HepG2 (cell line): Measurements from ENCODE around the gene NEMF. TPM values are rescaled to one million over a fixed set of nuclear protein-coding genes. Genes with fewer than 3 reads are reported as not detected.

Source experiments
- ATAC-seq: fragments of 200-7000 bp; cut with Tn5 transposase; 3 replicates; pipeline ENCODE4 v1.9.1; 2020; ENCODE audit warnings: mild to moderate bottlenecking, moderate library complexity
- BruUV-seq: library from RNA; stranded (reverse); fragments of 400-500 nt; replicated peaks from 2 replicates; lab custom pipeline; 2021; lab: Mats Ljungman, UMichigan
- CTCF ChIA-PET: fragments of 300-600 bp; formaldehyde crosslinking; extraction: SDS; loops from one replicate; lab custom pipeline; 2021; ENCODE audit warnings: low total read pairs, inconsistent platforms, low intra/inter-chr PET ratio; lab: Yijun Ruan, JAX
- POLR2A ChIA-PET: fragments of 350-600 bp; sonication (Branson Sonifier 250); formaldehyde crosslinking; loops from one replicate; lab custom pipeline; 2020; ENCODE audit warnings: antibody characterized with exemption, inconsistent platforms; lab: Yijun Ruan, JAX
- DNase-seq: peaks from one replicate; pipeline ENCODE4 v3.0.0-alpha.2; 2015; ENCODE audit warnings: low spot score
- FAIRE-seq: peaks from 3 replicates; lab custom pipeline; 2011; peaks lifted over from hg19 to GRCh38; lab: Jason Lieb, UNC
- H2AFZ ChIP-seq: one replicate; pipeline ENCODE4 v1.6.1; 2011; ENCODE audit warnings: low read length, inconsistent platforms
- H3K27ac ChIP-seq: fragments of 300-600 bp; 3 replicates; pipeline ENCODE4 v1.8.0; 2011; ENCODE audit warnings: mixed run types, mild to moderate bottlenecking, mixed read lengths, low read length, inconsistent platforms; ENCODE audit not compliant: insufficient read depth; ENCODE audit errors: extremely low read length
- H3K27me3 ChIP-seq, 2 experiments: fragments of 200-600 bp in 1 of 2; 2 replicates in 1 of 2; 3 replicates in 1 of 2; pipeline versions ENCODE4 v1.6.0 to v1.8.0; 2011; ENCODE audit warnings: low read length in 2 of 2, mild to moderate bottlenecking in 2 of 2, moderate library complexity in 2 of 2, inconsistent platforms in 1 of 2; ENCODE audit not compliant: insufficient read depth in 2 of 2, control insufficient read depth in 1 of 2
- H3K36me3 ChIP-seq, 2 experiments: fragments of 200-600 bp in 1 of 2; replicated peaks in 1 of 2; 2 replicates in 1 of 2; 3 replicates in 1 of 2; pipeline versions ENCODE4 v1.5.1 to v1.8.0; 2011; ENCODE audit warnings: low read length in 2 of 2, inconsistent platforms in 1 of 2; ENCODE audit not compliant: insufficient read depth in 2 of 2, control insufficient read depth in 1 of 2
- H3K4me1 ChIP-seq: 2 replicates; pipeline ENCODE4 v1.5.1; 2012; ENCODE audit warnings: low read length, inconsistent platforms; ENCODE audit not compliant: insufficient read depth
- H3K4me2 ChIP-seq: 2 replicates; pipeline ENCODE4 v1.6.0; 2011; ENCODE audit warnings: low read depth, low read length, inconsistent platforms
- H3K4me3 ChIP-seq, 3 experiments: fragments of 200-600 bp in 1 of 3; sonication (generic), shearing (Covaris generic) in 1 of 3; replicated peaks in 1 of 3; 2 replicates each; pipeline ENCODE4 v1.5.1; 2011 to 2016; ENCODE audit warnings: low read length in 3 of 3, inconsistent platforms in 2 of 3, low read depth in 2 of 3, mild to moderate bottlenecking in 2 of 3, control low read depth in 1 of 3, mixed read lengths in 1 of 3; ENCODE audit not compliant: insufficient read depth in 1 of 3
- H3K79me2 ChIP-seq: one replicate; pipeline ENCODE4 v1.6.1; 2011; ENCODE audit warnings: low read length, inconsistent platforms; ENCODE audit not compliant: insufficient read depth
- H3K9ac ChIP-seq: 2 replicates; pipeline ENCODE4 v1.6.0; 2011; ENCODE audit warnings: mild to moderate bottlenecking, low read depth, low read length, inconsistent platforms; ENCODE audit not compliant: insufficient read depth
- H3K9me3 ChIP-seq: 2 replicates; pipeline ENCODE4 v1.5.1; 2012; ENCODE audit warnings: mild to moderate bottlenecking, low read length
- H4K20me1 ChIP-seq: 2 replicates; pipeline ENCODE4 v1.6.0; 2011; ENCODE audit warnings: inconsistent platforms, mild to moderate bottlenecking, low read length, moderate library complexity; ENCODE audit not compliant: insufficient read depth
- ERF ChIP-seq: IDR thresholded peaks from 2 replicates; pipeline ENCODE4 v1.6.1; 2018; ENCODE audit warnings: missing biosample characterization, missing genetic modification reagents
- GZF1 ChIP-seq: sonication (generic); formaldehyde crosslinking; IDR thresholded peaks from 2 replicates; pipeline ENCODE4 v1.5.1; 2020; ENCODE audit warnings: mild to moderate bottlenecking, missing genetic modification reagents
- NCOR1 ChIP-seq: fragments of 200-600 bp; sonication (generic); IDR thresholded peaks from 2 replicates; pipeline ENCODE4 v1.7.0; 2017; ENCODE audit warnings: antibody characterized with exemption, low read length, borderline replicate concordance
- TERF1 ChIP-seq: sonication (generic); formaldehyde crosslinking; IDR thresholded peaks from 2 replicates; pipeline ENCODE4 v1.8.0; 2022; ENCODE audit warnings: mild to moderate bottlenecking, missing genetic modification reagents, moderate library complexity
- TFAP4 ChIP-seq: sonication (generic); IDR thresholded peaks from 2 replicates; pipeline ENCODE4 v1.6.1; 2016; ENCODE audit warnings: low read depth, borderline replicate concordance
- ZSCAN29 ChIP-seq: sonication (generic); formaldehyde crosslinking; conservative IDR thresholded peaks from 2 replicates; pipeline ENCODE4 v1.4.0; 2020; ENCODE audit warnings: mild to moderate bottlenecking, missing genetic modification reagents
- WGBS: methylation state at CpG from one replicate; pipeline ENCODE4 v1.1.6; 2017; ENCODE audit warnings: low lambda C conversion rate; 5-methylcytosine and 5-hydroxymethylcytosine counted together
- in situ Hi-C: cut with HindIII; loops from 2 replicates; pipeline ENCODE4 v1.10.0; 2017; ENCODE audit warnings: low pct_unique_long_range_greater_than_20kb; ENCODE audit not compliant: extremely low pct_ligation_motif_present
- intact Hi-C: fragments of 100-400 bp; cut with micrococcal nuclease; formaldehyde crosslinking; loops from one replicate; pipeline ENCODE4 v1.10.0; 2022; ENCODE audit not compliant: unreplicated experiment
- polyA plus RNA-seq, 8 experiments: library from polyadenylated mRNA; depleted of rRNA in 3 of 8; stranded (reverse) in 7 of 8; unstranded in 1 of 8; fragments of >200 nt; fragmentation: Illumina TruSeq in 4 of 8; extraction: Trizol in 4 of 8; gene quantifications; 2 replicates each; pipeline versions ENCODE4 v1.2.1 to v1.2.3, GENCODE V29; 2011 to 2016; ENCODE audit warnings: low read depth in 4 of 8, missing spikeins in 1 of 8, mixed read lengths in 1 of 8; ENCODE audit not compliant: insufficient read depth in 1 of 8
- total RNA-seq, 5 experiments: library from RNA; depleted of rRNA; stranded (reverse); fragments of >200 nt; fragmentation: Illumina TruSeq; extraction: Trizol; gene quantifications; 2 replicates each; pipeline ENCODE4 v1.2.3, GENCODE V29; 2016; ENCODE audit warnings: low read depth in 1 of 5
- TF ChIP-seq, protein P1 (sequence below): sonication (generic); formaldehyde crosslinking; IDR thresholded peaks from 2 replicates; pipeline ENCODE4 v1.4.0; 2020; ENCODE audit warnings: missing genetic modification reagents
- TF ChIP-seq, protein P2 (sequence below): sonication (generic); formaldehyde crosslinking; IDR thresholded peaks from 2 replicates; pipeline ENCODE4 v1.8.0; 2022; ENCODE audit warnings: mild to moderate bottlenecking, missing genetic modification reagents; ENCODE audit not compliant: insufficient replicate concordance

The NEMF gene
- total and polyA plus RNA-seq, 2 of the 13 experiments (the other 11 are each of a cell fraction or from before 2014, with no cell fraction given), result 21.3 to 57.9 TPM

- TF ChIP-seq TERF1 (CRISPR knock-in tag), result no peak
Measured at GRCh38 chr14:49853572-49854375, 1.2 kb upstream of the NEMF start (continued).

DNA sequence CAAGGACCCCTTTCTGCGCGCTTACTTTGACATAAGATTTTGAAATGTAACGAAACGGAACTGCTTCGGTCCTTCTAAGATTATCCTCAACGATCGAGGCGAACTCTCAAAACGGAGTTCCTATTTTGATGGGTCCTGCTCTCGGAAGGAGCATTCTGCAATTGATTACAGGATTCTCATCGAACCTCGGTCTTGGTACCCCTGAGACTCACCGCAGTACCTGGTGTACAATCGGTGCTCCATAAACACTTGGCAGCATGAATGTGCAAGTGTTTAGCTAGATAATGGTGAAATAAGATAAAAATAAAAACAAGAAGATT, 530 bp upstream of the NEMF start:
- no peaks in the 10 kb centered on the region for H4K20me1 ChIP-seq
- ATAC-seq (peak; percentile 34), FAIRE-seq (no peak), DNase-seq (no peak)
- intact Hi-C loops (loop anchor here (1.0 to 5.0 kb wide), 2 partner anchors 9 to 161 kb away; partner anchors contain the start of gene KLHDC1), in situ Hi-C loops (loop anchor here (25.0 kb wide), 2 partner anchors 384 to 684 kb away; partner anchors contain the start of genes MAP4K5 and SOS2)
- H3K4me3 ChIP-seq, result peak overlapping the region; percentile 95 to 97 (median 96)
- H3K9ac ChIP-seq, result peak overlapping the region; percentile 99
- no TSS peak for BruUV-seq
- H3K4me1 ChIP-seq, result peaks cover 19% of the 10 kb centered on the region
- H3K9me3 ChIP-seq, result no peaks in the 10 kb centered on the region
- peak overlapping the region; percentile 89 for H3K4me2 ChIP-seq
- no peaks in the 10 kb centered on the region; a peak in 1 of 5 replicates for H3K27me3 ChIP-seq
- CTCF ChIA-PET, result interaction anchor here (1.3 to 3.7 kb wide), 3 partner anchors 9 to 252 kb away, joined by 3 to 40 read pairs (median 6); no protein-coding TSS in a partner anchor
- H3K36me3 ChIP-seq, result peaks cover 0 to 14% of the 10 kb centered on the region in 2 experiments; a peak in 3 of 5 replicates
- peak overlapping the region; percentile 89 for H3K27ac ChIP-seq
- peaks cover 36% of the 10 kb centered on the region for H3K79me2 ChIP-seq
- 0% methylated on average over 14 of the region's 14 CpGs for WGBS
- H2AFZ ChIP-seq, result peak overlapping the region; percentile 95
- POLR2A ChIA-PET, result interaction anchor here (0.9 to 3.0 kb wide), 20 partner anchors 9 to 986 kb away, joined by 3 to 35 read pairs (median 6); partner anchors contain the start of genes ARF6, KLHDC1, MGAT2 and POLE2
- TF ChIP-seq NCOR1 (0 out of 2 replicates have a peak, but pooled peaks have one; percentile 8), GZF1 (CRISPR knock-in tag) (peak; percentile 1; the same call in 1 of the 2 replicates), TFAP4 (no peak), ERF (CRISPR knock-in tag) (no peak), ZSCAN29 (CRISPR knock-in tag) (0 out of 2 replicates have a peak, but pooled peaks have one; percentile 41)
- TF ChIP-seq, protein P1, sequence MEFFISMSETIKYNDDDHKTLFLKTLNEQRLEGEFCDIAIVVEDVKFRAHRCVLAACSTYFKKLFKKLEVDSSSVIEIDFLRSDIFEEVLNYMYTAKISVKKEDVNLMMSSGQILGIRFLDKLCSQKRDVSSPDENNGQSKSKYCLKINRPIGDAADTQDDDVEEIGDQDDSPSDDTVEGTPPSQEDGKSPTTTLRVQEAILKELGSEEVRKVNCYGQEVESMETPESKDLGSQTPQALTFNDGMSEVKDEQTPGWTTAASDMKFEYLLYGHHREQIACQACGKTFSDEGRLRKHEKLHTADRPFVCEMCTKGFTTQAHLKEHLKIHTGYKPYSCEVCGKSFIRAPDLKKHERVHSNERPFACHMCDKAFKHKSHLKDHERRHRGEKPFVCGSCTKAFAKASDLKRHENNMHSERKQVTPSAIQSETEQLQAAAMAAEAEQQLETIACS, result 0 out of 2 replicates have a peak, but pooled peaks have one; percentile 19
- TF ChIP-seq, protein P2, sequence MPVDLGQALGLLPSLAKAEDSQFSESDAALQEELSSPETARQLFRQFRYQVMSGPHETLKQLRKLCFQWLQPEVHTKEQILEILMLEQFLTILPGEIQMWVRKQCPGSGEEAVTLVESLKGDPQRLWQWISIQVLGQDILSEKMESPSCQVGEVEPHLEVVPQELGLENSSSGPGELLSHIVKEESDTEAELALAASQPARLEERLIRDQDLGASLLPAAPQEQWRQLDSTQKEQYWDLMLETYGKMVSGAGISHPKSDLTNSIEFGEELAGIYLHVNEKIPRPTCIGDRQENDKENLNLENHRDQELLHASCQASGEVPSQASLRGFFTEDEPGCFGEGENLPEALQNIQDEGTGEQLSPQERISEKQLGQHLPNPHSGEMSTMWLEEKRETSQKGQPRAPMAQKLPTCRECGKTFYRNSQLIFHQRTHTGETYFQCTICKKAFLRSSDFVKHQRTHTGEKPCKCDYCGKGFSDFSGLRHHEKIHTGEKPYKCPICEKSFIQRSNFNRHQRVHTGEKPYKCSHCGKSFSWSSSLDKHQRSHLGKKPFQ (CRISPR knock-in tag), result peak; percentile 17
